Purkinje cell (primary cell): ENCODE data around the gene MCCD1. TPM values are rescaled to one million over a fixed set of nuclear protein-coding genes. Genes with fewer than 3 reads are reported as not detected.

Source experiments
- polyA plus RNA-seq: library from polyadenylated mRNA; unstranded; fragments of >200 nt; fragmentation: Nextera tagmentation; gene quantifications from 2 replicates; pipeline ENCODE4 v1.2.1, GENCODE V29; 2014

MCCD1 gene
- not detected in 2 replicates for polyA plus RNA-seq

GRCh38 chr6:31528821-31529328 lies at the start of gene MCCD1:
Gene MCCD1, plus strand, starts transcription at chr6:31528962. Its CDS starts 53 bp downstream, at chr6:31529015.

GRCh38 chr6:31497531-31498476 lies 31.0 kb upstream of the MCCD1 start, which contains the start of gene MICB:
Gene MICB, plus strand, starts transcription at chr6:31498145. Its CDS starts 49 bp downstream, at chr6:31498194.

GRCh38 chr6:31541658-31542521 lies 13.1 kb downstream of the MCCD1 start, which contains the start of gene DDX39B:
Gene DDX39B, minus strand, starts transcription at chr6:31542003. Its CDS starts 1,471 bp downstream, at chr6:31540532.

DNA sequence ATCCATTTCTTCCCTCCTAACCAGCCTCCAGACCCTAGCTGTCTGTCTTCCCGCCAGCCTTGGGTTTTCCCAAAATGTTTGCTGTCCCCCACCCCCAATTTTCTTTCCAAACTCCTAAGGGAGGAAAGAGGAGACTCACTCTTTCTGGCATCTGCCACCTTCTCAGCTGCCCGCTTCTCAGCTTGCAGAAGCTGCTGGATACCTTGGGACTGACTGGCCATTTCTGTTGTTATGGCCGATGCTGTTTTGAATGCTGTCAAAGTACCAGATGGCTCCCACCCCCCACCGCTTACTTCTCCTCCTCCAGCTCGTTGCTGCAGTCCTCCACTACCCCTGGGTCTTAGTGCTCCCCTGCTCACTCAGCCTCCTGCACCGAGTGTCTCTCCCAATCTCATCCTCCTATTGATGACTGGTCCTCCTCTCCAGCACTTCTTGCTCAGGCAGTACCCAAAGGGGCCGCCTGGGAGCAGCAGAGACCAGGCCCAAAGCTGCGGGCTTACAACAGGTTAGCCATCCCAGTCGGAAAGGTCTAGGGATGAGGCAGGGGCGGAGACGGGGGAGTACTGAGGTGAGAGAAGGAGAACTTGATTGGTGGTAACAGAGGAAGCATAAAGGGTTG lies 17.7 kb downstream of the MCCD1 start, which contains the start of gene ATP6V1G2:
TSS of gene ATP6V1G2 (minus strand) at position 270 of the 619 bp plus-strand sequence. CDS start at position 221, 49 bp downstream.

GRCh38 chr6:31546958-31547726 lies 18.4 kb downstream of the MCCD1 start, which contains the start of gene NFKBIL1:
Gene NFKBIL1, plus strand, starts transcription at chr6:31547608. Its CDS starts 87 bp downstream, at chr6:31547695.

GRCh38 chr6:31572041-31572911 lies 43.5 kb downstream of the MCCD1 start, which contains the start of gene LTA:
Gene LTA, plus strand, starts transcription at chr6:31572289. Its CDS starts 454 bp downstream, at chr6:31572743.

GRCh38 chr6:31575335-31575901 lies 46.7 kb downstream of the MCCD1 start, which contains the start of gene TNF:
Gene TNF, plus strand, starts transcription at chr6:31575565. Its CDS starts 177 bp downstream, at chr6:31575742.

Other genes with a start within 250 kb of the MCCD1 start
- 164 and 256 TPM in 2 replicates for gene HLA-B, start 171.8 kb upstream of the MCCD1 start, polyA plus RNA-seq
- gene MICA, start 125.4 kb upstream of the MCCD1 start, polyA plus RNA-seq: 0.32 TPM in 1 of 2 replicates, not detected in the other
- not detected in 2 replicates for gene MICB, start 30.8 kb upstream of the MCCD1 start, polyA plus RNA-seq
- 76.0 and 88.5 TPM in 2 replicates for gene DDX39B, start 13.0 kb downstream of the MCCD1 start, polyA plus RNA-seq
- 154 and 211 TPM in 2 replicates for gene ATP6V1G2, start 17.6 kb downstream of the MCCD1 start, polyA plus RNA-seq
- 0.62 and 0.75 TPM in 2 replicates for gene NFKBIL1, start 18.6 kb downstream of the MCCD1 start, polyA plus RNA-seq
- gene LTA, start 43.3 kb downstream of the MCCD1 start, polyA plus RNA-seq: not detected in 2 replicates
- gene TNF, start 46.6 kb downstream of the MCCD1 start, polyA plus RNA-seq: not detected in 2 replicates
- gene LTB, start 53.5 kb downstream of the MCCD1 start, polyA plus RNA-seq: not detected in 2 replicates
- not detected in 2 replicates for gene LST1, start 57.3 kb downstream of the MCCD1 start, polyA plus RNA-seq
- not detected in 2 replicates for gene NCR3, start 64.0 kb downstream of the MCCD1 start, polyA plus RNA-seq
- gene AIF1, start 86.3 kb downstream of the MCCD1 start, polyA plus RNA-seq: 2.7 TPM in 1 of 2 replicates, not detected in the other
- gene PRRC2A, start 91.8 kb downstream of the MCCD1 start, polyA plus RNA-seq: 3.7 and 3.8 TPM in 2 replicates
- 16.0 and 30.8 TPM in 2 replicates for gene BAG6, start 123.7 kb downstream of the MCCD1 start, polyA plus RNA-seq
- 1.8 and 2.4 TPM in 2 replicates for gene APOM, start 126.9 kb downstream of the MCCD1 start, polyA plus RNA-seq
- 0.39 and 1.3 TPM in 2 replicates for gene C6orf47, start 131.8 kb downstream of the MCCD1 start, polyA plus RNA-seq
- gene GPANK1, start 136.0 kb downstream of the MCCD1 start, polyA plus RNA-seq: 3.1 and 4.2 TPM in 2 replicates
- gene CSNK2B, start 137.1 kb downstream of the MCCD1 start, polyA plus RNA-seq: 299 and 301 TPM in 2 replicates
- gene LY6G5B, start 141.0 kb downstream of the MCCD1 start, polyA plus RNA-seq: 0.24 and 1.8 TPM in 2 replicates
- gene LY6G5C, start 152.1 kb downstream of the MCCD1 start, polyA plus RNA-seq: 0.29 and 2.4 TPM in 2 replicates
- 67.3 and 71.0 TPM in 2 replicates for gene ABHD16A, start 174.4 kb downstream of the MCCD1 start, polyA plus RNA-seq
- not detected in 2 replicates for gene LY6G6F, start 177.9 kb downstream of the MCCD1 start, polyA plus RNA-seq
- gene LY6G6D, start 186.4 kb downstream of the MCCD1 start, polyA plus RNA-seq: not detected in 2 replicates
- gene LY6G6C, start 192.8 kb downstream of the MCCD1 start, polyA plus RNA-seq: not detected in 2 replicates
- gene MPIG6B, start 194.4 kb downstream of the MCCD1 start, polyA plus RNA-seq: not detected in 2 replicates
- 2.6 and 7.7 TPM in 2 replicates for gene DDAH2, start 200.3 kb downstream of the MCCD1 start, polyA plus RNA-seq
- gene CLIC1, start 207.6 kb downstream of the MCCD1 start, polyA plus RNA-seq: 1.2 and 1.3 TPM in 2 replicates
- gene MSH5, start 211.0 kb downstream of the MCCD1 start, polyA plus RNA-seq: not detected in 2 replicates
- not detected in 2 replicates for gene SAPCD1, start 233.7 kb downstream of the MCCD1 start, polyA plus RNA-seq
- 3.1 TPM in 1 of 2 replicates, not detected in the other for gene VWA7, start 248.4 kb downstream of the MCCD1 start, polyA plus RNA-seq